HL-60 (cell line): Measurements from ENCODE around the gene TPM2.

Source experiments
- DNase-seq, 2 experiments: peaks; one replicate each; pipeline ENCODE4 v3.0.0-alpha.2; 2010 to 2020; ENCODE audit warnings: low read depth in 1 of 2, low spot score in 1 of 2
- H3K27ac ChIP-seq: fragments of 250-450 bp; sonication (Bioruptor Pico); replicated peaks from 2 replicates; pipeline ENCODE4 v1.5.1; 2020; ENCODE audit warnings: mild to moderate bottlenecking, moderate library complexity
- H3K27me3 ChIP-seq: fragments of 250-450 bp; sonication (Bioruptor Pico); 2 replicates; pipeline ENCODE4 v1.5.1; 2021; ENCODE audit warnings: mild to moderate bottlenecking, moderate library complexity; ENCODE audit not compliant: insufficient read depth, poor library complexity, severe bottlenecking
- H3K4me3 ChIP-seq: replicated peaks from 2 replicates; pipeline ENCODE4 v1.5.1; 2011; ENCODE audit warnings: mild to moderate bottlenecking, control low read depth, low read length; ENCODE audit not compliant: insufficient read depth
- GABPA ChIP-seq: IDR thresholded peaks from 2 replicates; pipeline ENCODE4 v1.6.1; 2012; ENCODE audit warnings: low read depth
- POLR2AphosphoS5 ChIP-seq: IDR thresholded peaks from 2 replicates; pipeline ENCODE4 v1.6.1; 2012; ENCODE audit warnings: low read depth
- SPI1 ChIP-seq: IDR thresholded peaks from 2 replicates; pipeline ENCODE4 v1.6.1; 2012; ENCODE audit warnings: low read depth, mild to moderate bottlenecking, borderline replicate concordance
- TF ChIP-seq, protein P1 (sequence below): IDR thresholded peaks from 2 replicates; pipeline ENCODE4 v1.6.1; 2012; ENCODE audit warnings: low read depth; ENCODE audit not compliant: insufficient replicate concordance
- TF ChIP-seq, protein P2 (sequence below): IDR thresholded peaks from one replicate; pipeline ENCODE4 v1.5.1; 2011; ENCODE audit warnings: low read length, control low read depth, inconsistent platforms; ENCODE audit not compliant: insufficient read depth

Gene TPM2

DNA sequence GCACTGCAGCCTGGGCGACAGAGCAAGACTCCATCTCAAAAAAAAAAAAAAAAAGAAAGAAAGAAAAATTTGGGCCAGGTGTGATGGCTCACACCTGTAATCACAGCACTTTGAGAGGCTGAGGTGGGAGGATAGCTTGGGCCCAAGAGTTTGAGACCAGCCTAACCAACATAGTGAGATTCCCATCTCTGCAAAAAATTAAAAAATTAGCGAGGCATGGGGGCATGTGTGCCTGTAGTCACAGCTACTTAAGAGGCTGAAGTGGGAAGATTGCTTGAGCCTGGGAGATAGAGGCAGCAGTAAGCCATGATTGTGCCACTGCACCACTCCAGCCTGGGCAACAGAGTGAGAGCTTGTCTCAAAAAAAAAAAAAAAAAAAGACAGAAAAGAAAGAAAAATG is 36.1 kb downstream of the TPM2 start:
- DNase-seq: no peak
- no peak overlapping the region for H3K4me3 ChIP-seq
- TF ChIP-seq SPI1 (no peak), POLR2AphosphoS5 (no peak), GABPA (no peak)
- TF ChIP-seq, protein P1, sequence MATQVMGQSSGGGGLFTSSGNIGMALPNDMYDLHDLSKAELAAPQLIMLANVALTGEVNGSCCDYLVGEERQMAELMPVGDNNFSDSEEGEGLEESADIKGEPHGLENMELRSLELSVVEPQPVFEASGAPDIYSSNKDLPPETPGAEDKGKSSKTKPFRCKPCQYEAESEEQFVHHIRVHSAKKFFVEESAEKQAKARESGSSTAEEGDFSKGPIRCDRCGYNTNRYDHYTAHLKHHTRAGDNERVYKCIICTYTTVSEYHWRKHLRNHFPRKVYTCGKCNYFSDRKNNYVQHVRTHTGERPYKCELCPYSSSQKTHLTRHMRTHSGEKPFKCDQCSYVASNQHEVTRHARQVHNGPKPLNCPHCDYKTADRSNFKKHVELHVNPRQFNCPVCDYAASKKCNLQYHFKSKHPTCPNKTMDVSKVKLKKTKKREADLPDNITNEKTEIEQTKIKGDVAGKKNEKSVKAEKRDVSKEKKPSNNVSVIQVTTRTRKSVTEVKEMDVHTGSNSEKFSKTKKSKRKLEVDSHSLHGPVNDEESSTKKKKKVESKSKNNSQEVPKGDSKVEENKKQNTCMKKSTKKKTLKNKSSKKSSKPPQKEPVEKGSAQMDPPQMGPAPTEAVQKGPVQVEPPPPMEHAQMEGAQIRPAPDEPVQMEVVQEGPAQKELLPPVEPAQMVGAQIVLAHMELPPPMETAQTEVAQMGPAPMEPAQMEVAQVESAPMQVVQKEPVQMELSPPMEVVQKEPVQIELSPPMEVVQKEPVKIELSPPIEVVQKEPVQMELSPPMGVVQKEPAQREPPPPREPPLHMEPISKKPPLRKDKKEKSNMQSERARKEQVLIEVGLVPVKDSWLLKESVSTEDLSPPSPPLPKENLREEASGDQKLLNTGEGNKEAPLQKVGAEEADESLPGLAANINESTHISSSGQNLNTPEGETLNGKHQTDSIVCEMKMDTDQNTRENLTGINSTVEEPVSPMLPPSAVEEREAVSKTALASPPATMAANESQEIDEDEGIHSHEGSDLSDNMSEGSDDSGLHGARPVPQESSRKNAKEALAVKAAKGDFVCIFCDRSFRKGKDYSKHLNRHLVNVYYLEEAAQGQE: no peak
- TF ChIP-seq, protein P2, sequence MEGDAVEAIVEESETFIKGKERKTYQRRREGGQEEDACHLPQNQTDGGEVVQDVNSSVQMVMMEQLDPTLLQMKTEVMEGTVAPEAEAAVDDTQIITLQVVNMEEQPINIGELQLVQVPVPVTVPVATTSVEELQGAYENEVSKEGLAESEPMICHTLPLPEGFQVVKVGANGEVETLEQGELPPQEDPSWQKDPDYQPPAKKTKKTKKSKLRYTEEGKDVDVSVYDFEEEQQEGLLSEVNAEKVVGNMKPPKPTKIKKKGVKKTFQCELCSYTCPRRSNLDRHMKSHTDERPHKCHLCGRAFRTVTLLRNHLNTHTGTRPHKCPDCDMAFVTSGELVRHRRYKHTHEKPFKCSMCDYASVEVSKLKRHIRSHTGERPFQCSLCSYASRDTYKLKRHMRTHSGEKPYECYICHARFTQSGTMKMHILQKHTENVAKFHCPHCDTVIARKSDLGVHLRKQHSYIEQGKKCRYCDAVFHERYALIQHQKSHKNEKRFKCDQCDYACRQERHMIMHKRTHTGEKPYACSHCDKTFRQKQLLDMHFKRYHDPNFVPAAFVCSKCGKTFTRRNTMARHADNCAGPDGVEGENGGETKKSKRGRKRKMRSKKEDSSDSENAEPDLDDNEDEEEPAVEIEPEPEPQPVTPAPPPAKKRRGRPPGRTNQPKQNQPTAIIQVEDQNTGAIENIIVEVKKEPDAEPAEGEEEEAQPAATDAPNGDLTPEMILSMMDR: no peak
- no peak overlapping the region for H3K27ac ChIP-seq
- H3K27me3 ChIP-seq: no peaks in the 10 kb centered on the region

DNA sequence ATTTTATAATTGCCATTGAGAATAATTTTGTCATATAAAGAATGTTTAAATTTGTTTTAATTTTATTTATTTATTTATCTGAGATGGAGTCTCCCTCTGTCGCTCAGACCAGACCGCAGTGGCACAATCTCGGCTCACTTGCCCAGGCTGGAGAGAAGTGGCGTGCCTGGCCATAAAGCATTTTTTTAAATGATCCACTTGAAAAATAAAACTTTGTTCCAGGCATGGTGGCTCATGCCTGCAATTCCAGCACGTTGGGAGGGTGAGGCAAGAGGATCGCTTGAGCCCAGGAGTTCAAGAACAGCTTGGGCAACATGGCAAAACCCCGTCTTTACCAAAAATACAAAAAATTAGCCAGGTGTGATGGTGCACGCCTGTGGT is 36.9 kb downstream of the TPM2 start:
- no peaks in the 10 kb centered on the region for H3K27me3 ChIP-seq
- TF ChIP-seq POLR2AphosphoS5 (no peak), GABPA (no peak), SPI1 (no peak)
- TF ChIP-seq, protein P1: no peak
- TF ChIP-seq, protein P2: no peak
- no peak for DNase-seq
- H3K4me3 ChIP-seq: no peak overlapping the region
- no peak overlapping the region for H3K27ac ChIP-seq

DNA sequence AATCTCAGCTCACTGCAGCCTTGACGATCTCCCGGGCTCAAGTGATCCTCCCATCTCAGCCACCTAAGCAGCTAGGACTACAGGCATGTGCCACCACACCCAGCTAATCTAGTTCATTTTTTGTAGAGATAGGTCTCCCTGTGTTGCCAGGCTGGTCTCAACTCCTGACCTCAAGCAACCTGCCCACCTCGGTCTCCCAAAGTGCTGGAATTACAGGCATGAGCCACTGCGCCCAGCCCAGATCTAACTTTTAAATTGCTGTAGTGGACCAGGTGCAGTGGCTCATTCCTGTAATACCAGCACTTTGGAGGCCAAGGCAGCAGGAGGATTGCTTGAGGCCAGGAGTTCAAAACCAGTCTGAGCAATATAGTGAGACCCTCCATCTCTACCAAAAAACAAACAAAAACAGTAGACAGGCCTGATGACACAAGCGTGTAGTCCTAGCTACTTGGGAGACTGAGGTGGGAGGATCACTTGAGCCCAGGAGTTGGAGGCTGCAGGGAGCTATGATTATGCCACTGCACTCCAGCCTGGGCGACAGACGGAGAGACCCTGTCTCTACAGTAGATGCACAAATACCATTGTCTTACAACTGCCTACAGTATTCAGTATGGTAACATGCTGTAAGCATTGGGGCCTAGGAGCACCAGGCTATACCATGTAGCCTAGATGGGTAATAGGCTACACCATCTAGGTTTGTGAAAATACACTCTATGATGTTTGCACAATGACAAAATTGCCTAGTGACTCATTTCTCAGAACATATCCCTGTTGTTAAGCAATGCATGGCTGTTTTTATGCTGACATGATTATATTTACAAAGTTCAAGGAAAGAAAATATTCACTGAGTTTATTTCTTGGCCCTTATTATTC is 37.5 kb downstream of the TPM2 start:
- no peaks in the 10 kb centered on the region for H3K27me3 ChIP-seq
- H3K27ac ChIP-seq: no peak overlapping the region
- no peak overlapping the region for H3K4me3 ChIP-seq
- TF ChIP-seq GABPA (no peak), SPI1 (no peak), POLR2AphosphoS5 (no peak)
- TF ChIP-seq, protein P2: no peak
- TF ChIP-seq, protein P1: no peak
- no peak for DNase-seq
